HG03139 (cell line): ENCODE data around the gene C8B.

ENCODE experiments used
- ATAC-seq: cut with Tn5 transposase; IDR thresholded peaks from one replicate; pipeline ENCODE4 v1.9.1; 2021; ENCODE audit not compliant: unreplicated experiment

The C8B gene

GRCh38 chr1:56934430-56935060 lies 31.3 kb downstream of the C8B start:
- ATAC-seq: no peak

GRCh38 chr1:56933606-56934005 lies 32.2 kb downstream of the C8B start:
- no peak for ATAC-seq

GRCh38 chr1:56933161-56933560 lies 32.7 kb downstream of the C8B start:
- no peak for ATAC-seq

GRCh38 chr1:56931686-56932085 lies 34.1 kb downstream of the C8B start:
- no peak for ATAC-seq

GRCh38 chr1:56931211-56931610 lies 34.6 kb downstream of the C8B start:
- no peak for ATAC-seq

GRCh38 chr1:56929492-56929891 lies 36.3 kb downstream of the C8B start:
- ATAC-seq: no peak

- no peak for ATAC-seq
These were observed 37.8 kb downstream of the C8B start for GRCh38 chr1:56927986-56928385.

GRCh38 chr1:56927171-56927570 lies 38.6 kb downstream of the C8B start:
- ATAC-seq: no peak

- no peak for ATAC-seq
These were observed 40.6 kb downstream of the C8B start for GRCh38 chr1:56925193-56925592.

- ATAC-seq: no peak
These were observed 41.7 kb downstream of the C8B start for GRCh38 chr1:56924116-56924515.

- ATAC-seq: no peak
These were observed 42.6 kb downstream of the C8B start for GRCh38 chr1:56923201-56923600.

GRCh38 chr1:56922507-56922906 lies 43.3 kb downstream of the C8B start:
- ATAC-seq: no peak

- ATAC-seq: peak; percentile 44
These were observed 43.7 kb downstream of the C8B start for GRCh38 chr1:56922070-56922469.

- no peak for ATAC-seq
These were observed 44.3 kb downstream of the C8B start for GRCh38 chr1:56921479-56921878.

- no peak for ATAC-seq
These were observed 45.2 kb downstream of the C8B start for GRCh38 chr1:56920591-56921001.

GRCh38 chr1:56917356-56917755 lies 48.5 kb downstream of the C8B start:
- ATAC-seq: no peak

- ATAC-seq: no peak
These were observed 49.2 kb downstream of the C8B start for GRCh38 chr1:56916630-56917029.

GRCh38 chr1:56915960-56916359 lies 49.9 kb downstream of the C8B start:
- no peak for ATAC-seq

- ATAC-seq: no peak
These were observed 53.5 kb downstream of the C8B start for GRCh38 chr1:56912325-56912724.

- ATAC-seq: no peak
These were observed 54.5 kb downstream of the C8B start for GRCh38 chr1:56911098-56911938.

GRCh38 chr1:56910441-56910985 lies 55.3 kb downstream of the C8B start:
- ATAC-seq: no peak

GRCh38 chr1:56908619-56909221 lies 57.1 kb downstream of the C8B start:
- no peak for ATAC-seq
